ENCODE data around the gene C7.

- TF ChIP-seq POLR2AphosphoS5 (IDR thresholded peaks at IDR 0.05) (no peak), EP300 (IDR thresholded peaks at IDR 0.05) (no peak)
Observed at GRCh38 chr5:40983781-40984180, 74.5 kb downstream of the C7 start.
